ENCODE measurements around the gene CKAP4.

- TF ChIP-seq SP1 (IDR thresholded peaks at IDR 0.05) (no peak), TARDBP (IDR thresholded peaks at IDR 0.05) (no peak), CTBP1 (IDR thresholded peaks at IDR 0.05; ENCODE audit: borderline replicate concordance) (no peak), ELF4 (IDR thresholded peaks at IDR 0.05) (no peak), SUZ12 (IDR thresholded peaks at IDR 0.05) (no peak)
Observed at GRCh38 chr12:106274012-106274411, 26.2 kb upstream of the CKAP4 start.

Measured in HEK293T (cell line).